B cell (primary cell): ENCODE measurements around the gene ZBTB3. TPM values are rescaled to one million over a fixed set of nuclear protein-coding genes. Genes with fewer than 3 reads are reported as not detected.

ENCODE experiments used
- ATAC-seq: fragments of 200-7000 bp; cut with Tn5 transposase; one replicate; pipeline ENCODE4 v1.10.0; 2021; ENCODE audit warnings: low read depth, mild to moderate bottlenecking, moderate number of reproducible peaks, moderate library complexity
- CTCF ChIA-PET: fragments of 350-600 bp; sonication (Branson Sonifier 250); formaldehyde crosslinking; loops from one replicate; lab custom pipeline; 2021; ENCODE audit warnings: antibody characterized with exemption, inconsistent platforms; lab: Charles Lee
- POLR2A ChIA-PET: fragments of 350-600 bp; sonication (Branson Sonifier 250); formaldehyde crosslinking; loops from one replicate; lab custom pipeline; 2021; ENCODE audit warnings: antibody characterized with exemption; lab: Charles Lee
- DNase-seq: peaks from one replicate; pipeline ENCODE4 v3.0.0; 2013
- H2AFZ ChIP-seq: 2 replicates; pipeline ENCODE4 v1.6.1; 2012; ENCODE audit warnings: mild to moderate bottlenecking, low read depth, low read length; ENCODE audit not compliant: insufficient read depth, poor library complexity, severe bottlenecking
- H3K27ac ChIP-seq, 2 donors: 1 replicate in 1 of 2; 2 replicates in 1 of 2; pipeline ENCODE4 v1.5.1; 2012 to 2013; ENCODE audit warnings: low read length in 2 of 2, mild to moderate bottlenecking in 2 of 2, moderate library complexity in 1 of 2
- H3K27me3 ChIP-seq, 4 experiments: fragments of 200-600 bp in 1 of 4; sonication (generic) in 1 of 4; replicated peaks in 1 of 4; 1 replicate in 2 of 4; 2 replicates in 2 of 4; pipeline versions ENCODE4 v1.6.1 to v1.7.0; 2013 to 2016; ENCODE audit warnings: low read length in 3 of 4, mild to moderate bottlenecking in 2 of 4, mixed read lengths in 1 of 4, moderate library complexity in 1 of 4; ENCODE audit not compliant: insufficient read depth in 4 of 4, control insufficient read depth in 3 of 4; ENCODE audit errors: control extremely low read depth in 1 of 4
- H3K36me3 ChIP-seq, 2 experiments: replicated peaks in 1 of 2; 1 replicate in 1 of 2; 2 replicates in 1 of 2; pipeline versions ENCODE4 v1.6.1 to v1.7.1; 2013; ENCODE audit warnings: low read length in 1 of 2; ENCODE audit not compliant: insufficient read depth in 2 of 2, control insufficient read depth in 1 of 2; ENCODE audit errors: control extremely low read depth in 1 of 2, extremely low read depth in 1 of 2
- H3K4me1 ChIP-seq, 2 donors: fragments of 200-600 bp in 1 of 2; sonication (generic) in 1 of 2; 1 replicate in 1 of 2; 2 replicates in 1 of 2; pipeline versions ENCODE4 v1.5.1 to v1.6.1; 2013 to 2017; ENCODE audit warnings: low read length in 2 of 2; ENCODE audit not compliant: control insufficient read depth in 2 of 2, insufficient read depth in 2 of 2
- H3K4me2 ChIP-seq: replicated peaks from 2 replicates; pipeline ENCODE3; 2012; ENCODE audit warnings: mild to moderate bottlenecking, low read depth, low read length; ENCODE audit not compliant: poor library complexity, severe bottlenecking
- H3K4me3 ChIP-seq, 5 experiments: fragments of 200-600 bp in 1 of 5; sonication (generic) in 1 of 5; 1 replicate in 3 of 5; 2 replicates in 2 of 5; pipeline versions ENCODE4 v1.5.1 to v1.7.0; 2011 to 2016; ENCODE audit warnings: low read length in 4 of 5, mild to moderate bottlenecking in 4 of 5, low read depth in 2 of 5, control low read depth in 1 of 5, moderate library complexity in 1 of 5; ENCODE audit not compliant: insufficient read depth in 1 of 5; ENCODE audit errors: control extremely low read depth in 1 of 5, extremely low read depth in 1 of 5
- H3K79me2 ChIP-seq: fragments of 200-600 bp; sonication (generic); one replicate; pipeline ENCODE4 v1.6.0; 2016; ENCODE audit warnings: low read length; ENCODE audit not compliant: control insufficient read depth, insufficient read depth
- H3K9ac ChIP-seq: fragments of 200-600 bp; sonication (generic); 2 replicates; pipeline ENCODE4 v1.6.1; 2017; ENCODE audit warnings: mild to moderate bottlenecking, low read length, moderate library complexity
- H3K9me3 ChIP-seq, 3 donors: one replicate each; pipeline versions ENCODE4 v1.6.1 to v1.7.1; 2013; ENCODE audit warnings: low read length in 2 of 3; ENCODE audit not compliant: control insufficient read depth in 2 of 3, insufficient read depth in 1 of 3; ENCODE audit errors: control extremely low read depth in 1 of 3
- H4K20me1 ChIP-seq: 2 replicates; pipeline ENCODE4 v1.6.0; 2012; ENCODE audit warnings: mild to moderate bottlenecking, low read length; ENCODE audit not compliant: insufficient read depth, control insufficient read depth, poor library complexity, severe bottlenecking
- H3K27ac Mint-ChIP-seq: one replicate; pipeline ENCODE4 v1.8.0; 2021; ENCODE audit warnings: mixed read lengths
- H3K27me3 Mint-ChIP-seq: one replicate; pipeline ENCODE4 v1.8.0; 2021; ENCODE audit warnings: mixed read lengths
- H3K4me1 Mint-ChIP-seq: one replicate; pipeline ENCODE4 v1.8.0; 2021; ENCODE audit warnings: mixed read lengths
- H3K4me3 Mint-ChIP-seq: one replicate; pipeline ENCODE4 v1.8.0; 2021; ENCODE audit warnings: mixed read lengths
- H3K9me3 Mint-ChIP-seq: one replicate; pipeline ENCODE4 v1.8.0; 2022; ENCODE audit warnings: mixed read lengths; ENCODE audit not compliant: insufficient read depth
- EZH2 ChIP-seq: IDR thresholded peaks from 2 replicates; pipeline ENCODE4 v1.6.1; 2012; ENCODE audit warnings: borderline replicate concordance, low read depth, mild to moderate bottlenecking, moderate library complexity, low read length; ENCODE audit not compliant: insufficient read depth, poor library complexity, severe bottlenecking
- WGBS: methylation state at CpG from one replicate; pipeline ENCODE4 v1.1.5; 2013; ENCODE audit warnings: missing lambda C conversion rate; ENCODE audit not compliant: insufficient coverage; 5-methylcytosine and 5-hydroxymethylcytosine counted together
- intact Hi-C: fragments of 100-400 bp; cut with micrococcal nuclease; formaldehyde crosslinking; loops from one replicate; pipeline ENCODE4 v1.10.0; 2022
- polyA plus RNA-seq: library from polyadenylated mRNA; depleted of rRNA; stranded (reverse); fragments of >200 nt; gene quantifications from 2 replicates; pipeline ENCODE4 v1.2.3, GENCODE V29; 2012
- total RNA-seq, 2 donors: library from RNA; stranded (reverse); fragments of 120-200 nt in 1 of 2; gene quantifications; 1 replicate in 1 of 2; 2 replicates in 1 of 2; pipeline versions ENCODE4 v1.2.3 to v1.2.4, GENCODE V29; 2013 to 2022
- TF ChIP-seq, protein P1 (sequence below): fragments of 200-600 bp; IDR thresholded peaks from one replicate; pipeline ENCODE4 v1.8.0; 2022; ENCODE audit warnings: antibody characterized with exemption, mild to moderate bottlenecking

Gene ZBTB3
- total and polyA plus RNA-seq, 2 donors (not counting 1 experiment from before 2014, with no cell fraction given), result 8.7 to 22.0 TPM

DNA sequence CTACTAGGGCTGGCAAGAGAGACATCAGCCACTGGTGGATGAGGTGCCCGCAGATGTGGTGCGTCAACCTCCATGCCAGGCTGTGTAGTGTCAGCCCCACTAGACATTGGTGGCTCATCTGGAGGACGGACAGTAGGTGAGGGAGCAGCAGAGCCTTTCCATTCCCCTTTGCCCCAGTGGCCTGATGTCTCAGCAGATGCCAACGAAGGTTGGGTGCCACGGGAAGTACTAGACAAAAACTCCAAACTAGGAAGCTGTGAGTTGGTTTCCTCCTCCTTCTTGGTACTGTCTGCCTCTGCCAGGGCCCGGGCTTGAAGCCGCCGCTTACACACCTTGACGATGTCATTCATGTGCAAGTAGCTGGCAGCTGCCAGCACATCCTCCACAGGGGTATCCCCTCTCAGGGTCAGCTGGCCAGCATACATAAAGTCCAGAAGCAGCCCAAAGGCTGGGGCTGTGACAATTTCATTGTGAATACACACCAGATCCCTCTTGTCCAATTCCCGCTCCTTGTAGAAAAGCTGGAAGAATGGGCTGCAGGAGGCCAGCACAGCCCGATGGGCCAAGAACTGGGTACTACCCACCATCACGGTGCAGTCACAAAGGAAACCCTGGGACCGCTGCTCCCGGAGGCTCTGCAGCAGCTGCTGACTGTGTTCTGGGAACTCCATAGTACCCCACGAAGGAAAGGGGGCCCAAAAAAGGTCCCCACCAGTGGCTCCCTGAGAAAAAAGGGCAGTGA lies 795 bp downstream of the ZBTB3 start:
- Histone ChIP-seq H3K4me1 (peaks cover 7 to 21% of the 10 kb centered on the region in 2 donors), H3K4me2 (peak overlapping the region; percentile 96), H2AFZ (peak overlapping the region; percentile 95), H3K27me3 (no peaks in the 10 kb centered on the region), H3K79me2 (peaks cover 40% of the 10 kb centered on the region), H3K27ac (peak overlapping the region; percentile 35 to 84), H3K36me3 (peaks cover 0 to 19% of the 10 kb centered on the region in 2 experiments), H3K4me3 (peak overlapping the region; percentile 82 to 94 (median 86)), H3K9ac (peak overlapping the region; percentile 81), H3K9me3 (no peaks in the 10 kb centered on the region), H4K20me1 (peaks cover 6% of the 10 kb centered on the region)
- Mint-ChIP-seq H3K4me3 (peak overlapping the region; percentile 99), H3K9me3 (no peaks in the 10 kb centered on the region), H3K27me3 (no peaks in the 10 kb centered on the region), H3K4me1 (peaks cover 30% of the 10 kb centered on the region), H3K27ac (peak overlapping the region; percentile 99)
- TF ChIP-seq, protein P1, sequence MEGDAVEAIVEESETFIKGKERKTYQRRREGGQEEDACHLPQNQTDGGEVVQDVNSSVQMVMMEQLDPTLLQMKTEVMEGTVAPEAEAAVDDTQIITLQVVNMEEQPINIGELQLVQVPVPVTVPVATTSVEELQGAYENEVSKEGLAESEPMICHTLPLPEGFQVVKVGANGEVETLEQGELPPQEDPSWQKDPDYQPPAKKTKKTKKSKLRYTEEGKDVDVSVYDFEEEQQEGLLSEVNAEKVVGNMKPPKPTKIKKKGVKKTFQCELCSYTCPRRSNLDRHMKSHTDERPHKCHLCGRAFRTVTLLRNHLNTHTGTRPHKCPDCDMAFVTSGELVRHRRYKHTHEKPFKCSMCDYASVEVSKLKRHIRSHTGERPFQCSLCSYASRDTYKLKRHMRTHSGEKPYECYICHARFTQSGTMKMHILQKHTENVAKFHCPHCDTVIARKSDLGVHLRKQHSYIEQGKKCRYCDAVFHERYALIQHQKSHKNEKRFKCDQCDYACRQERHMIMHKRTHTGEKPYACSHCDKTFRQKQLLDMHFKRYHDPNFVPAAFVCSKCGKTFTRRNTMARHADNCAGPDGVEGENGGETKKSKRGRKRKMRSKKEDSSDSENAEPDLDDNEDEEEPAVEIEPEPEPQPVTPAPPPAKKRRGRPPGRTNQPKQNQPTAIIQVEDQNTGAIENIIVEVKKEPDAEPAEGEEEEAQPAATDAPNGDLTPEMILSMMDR, result no peak
- TF ChIP-seq EZH2, result no peak
- ChIA-PET POLR2A (interaction anchor here (0.5 to 3.9 kb wide), 30 partner anchors 8 to 1952 kb away, joined by 3 to 75 read pairs (median 6); partner anchors contain the start of genes B3GAT3, C11orf98, CSKMT and EEF1G), CTCF (interaction anchor here (0.6 to 2.6 kb wide), 14 partner anchors 10 to 1551 kb away, joined by 3 to 32 read pairs (median 5); partner anchors contain the start of genes HNRNPUL2, STX5, TEX54 and TMEM179B)
- DNase-seq (no peak), ATAC-seq (no peak)
- 78% methylated on average over 15 of the region's 15 CpGs for WGBS
- intact Hi-C loops, result loop anchor here (1.0 kb wide), 1 partner anchor 8 kb away; the partner anchor contains the start of gene POLR2G
